Measurements from ENCODE around the gene GAN.
"Not testable (repeated sequence)": the region's sequence is repeated elsewhere in the genome, so short reads cannot be mapped to it uniquely, and the experiment has no call there.

Gene GAN

GRCh38 chr16:81401035-81401950, 86.5 kb downstream of the GAN start:
- no peak for DNase-seq

- no peak for DNase-seq
Observed at GRCh38 chr16:81403208-81403600, 88.4 kb downstream of the GAN start.

GRCh38 chr16:81403601-81404391, 89.0 kb downstream of the GAN start:
- peak; percentile 42 to 79 (median 68) for DNase-seq

- DNase-seq, result not testable (repeated sequence)
Observed at GRCh38 chr16:81405002-81405401, 90.2 kb downstream of the GAN start.

- no peak for DNase-seq
Observed at GRCh38 chr16:81405702-81406113, 90.9 kb downstream of the GAN start.

- DNase-seq, result no peak
Observed at GRCh38 chr16:81408409-81408950, 93.7 kb downstream of the GAN start.

- DNase-seq, result no peak
Observed at GRCh38 chr16:81409016-81409556, 94.3 kb downstream of the GAN start.

GRCh38 chr16:81410643-81411293, 96.0 kb downstream of the GAN start:
- DNase-seq, result no peak

- DNase-seq, result no peak
Observed at GRCh38 chr16:81413245-81413990, 98.7 kb downstream of the GAN start.

- no peak for DNase-seq
Observed at GRCh38 chr16:81415751-81416150, 101.0 kb downstream of the GAN start.

GRCh38 chr16:81416749-81417148, 102.0 kb downstream of the GAN start:
- DNase-seq, result no peak

GRCh38 chr16:81417210-81417609, 102.4 kb downstream of the GAN start:
- DNase-seq, result no peak

- no peak for DNase-seq
Observed at GRCh38 chr16:81419806-81420205, 105.0 kb downstream of the GAN start.

- DNase-seq, result no peak
Observed at GRCh38 chr16:81421126-81421525, 106.4 kb downstream of the GAN start.

GRCh38 chr16:81421536-81421935, 106.8 kb downstream of the GAN start:
- DNase-seq, result no peak

- not testable (repeated sequence) for DNase-seq
Observed at GRCh38 chr16:81422153-81422552, 107.4 kb downstream of the GAN start.

GRCh38 chr16:81424771-81425170, 110.0 kb downstream of the GAN start:
- no peak for DNase-seq

- no peak for DNase-seq
Observed at GRCh38 chr16:81427219-81427618, 112.5 kb downstream of the GAN start.

- no peak for DNase-seq
Observed at GRCh38 chr16:81429045-81429521, 114.3 kb downstream of the GAN start.

GRCh38 chr16:81431554-81432353, 117.0 kb downstream of the GAN start:
- no peak for DNase-seq

Measured in stimulated activated naive CD4-positive, alpha-beta T cell (primary cell).